ENCODE results near the gene TMEM131. TPM values are rescaled to one million over a fixed set of nuclear protein-coding genes. Genes with fewer than 3 reads are reported as not detected.

Gene TMEM131
- total and polyA plus RNA-seq, 10 of the 15 experiments (the other 5 are each of a cell fraction or from before 2014, with no cell fraction given) = 6.0 to 48.2 (median 23.2) TPM

DNA sequence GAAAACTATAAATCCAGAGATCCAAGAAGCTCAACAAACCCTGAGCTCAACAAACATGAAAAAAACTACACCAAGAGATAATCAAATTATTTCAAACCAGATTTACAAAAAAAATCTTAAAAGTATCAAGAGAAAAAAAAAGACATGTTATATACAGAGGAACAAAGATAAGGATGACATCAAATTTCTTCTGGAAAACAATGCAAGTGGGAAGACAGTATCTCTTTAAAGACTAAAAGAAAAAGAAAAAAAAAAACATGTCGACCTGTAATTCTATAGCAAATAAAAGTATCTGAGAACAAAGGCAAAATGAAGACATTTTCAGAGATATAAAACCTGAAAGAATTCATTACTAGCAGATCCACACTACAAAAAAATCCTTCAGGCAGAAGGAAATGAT lies 21.3 kb downstream of the TMEM131 start:
- H2AFZ ChIP-seq (ENCODE audit: control insufficient read depth, low read depth, low read length) = no peak overlapping the region
- H3K4me3 ChIP-seq = no peak overlapping the region
- in situ Hi-C loops (cut with MboI) = no loop called here
- ChIA-PET SMC1A (ENCODE audit: uncharacterized antibody, unreplicated experiment) (interaction anchor here (0.7 kb wide), 1 partner anchor 24 kb away, joined by 3 read pairs; no protein-coding TSS in a partner anchor), POLR2A (no interaction called here), RAD21 (ENCODE audit: unreplicated experiment) (no interaction called here), CTCF (interaction anchor here (0.8 to 1.6 kb wide), 2 partner anchors 44 to 167 kb away, joined by 3 to 5 read pairs; no protein-coding TSS in a partner anchor)
- H3K9ac ChIP-seq (ENCODE audit: control insufficient read depth, insufficient read depth, low read length) = no peak overlapping the region
- H3K27ac ChIP-seq (ENCODE audit: control insufficient read depth, insufficient read depth) = no peak overlapping the region
- intact Hi-C loops (cut with micrococcal nuclease; ENCODE audit: unreplicated experiment) = no loop called here
- H3K4me2 ChIP-seq (ENCODE audit: control insufficient read depth, insufficient read depth) = no peak overlapping the region
- H3K36me3 ChIP-seq (ENCODE audit: control insufficient read depth in 2 of 2, insufficient read depth in 2 of 2, low read length in 1 of 2) = peaks cover 0 to 2% of the 10 kb centered on the region in 2 experiments; a peak in 2 of 4 replicates
- DNase-seq (ENCODE audit: low read depth, low spot score) = no peak
- 92% methylated on average over 1 of the region's 1 CpG for WGBS (ENCODE audit: insufficient coverage, insufficient replicate concordance, low lambda C conversion rate, missing lambda C conversion rate)
- no peaks in the 10 kb centered on the region for H3K27me3 ChIP-seq (replicated peaks in 1 of 2; ENCODE audit: control insufficient read depth in 2 of 2, insufficient read depth in 2 of 2, low read length in 1 of 2)
- H4K20me1 ChIP-seq (ENCODE audit: control insufficient read depth, insufficient read depth) = no peaks in the 10 kb centered on the region
- peaks cover 47% of the 10 kb centered on the region for H3K79me2 ChIP-seq (ENCODE audit: control insufficient read depth, insufficient read depth, low read length)
- TF ChIP-seq, protein P1, sequence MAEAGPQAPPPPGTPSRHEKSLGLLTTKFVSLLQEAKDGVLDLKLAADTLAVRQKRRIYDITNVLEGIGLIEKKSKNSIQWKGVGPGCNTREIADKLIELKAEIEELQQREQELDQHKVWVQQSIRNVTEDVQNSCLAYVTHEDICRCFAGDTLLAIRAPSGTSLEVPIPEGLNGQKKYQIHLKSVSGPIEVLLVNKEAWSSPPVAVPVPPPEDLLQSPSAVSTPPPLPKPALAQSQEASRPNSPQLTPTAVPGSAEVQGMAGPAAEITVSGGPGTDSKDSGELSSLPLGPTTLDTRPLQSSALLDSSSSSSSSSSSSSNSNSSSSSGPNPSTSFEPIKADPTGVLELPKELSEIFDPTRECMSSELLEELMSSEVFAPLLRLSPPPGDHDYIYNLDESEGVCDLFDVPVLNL (IDR thresholded peaks at IDR 0.05; ENCODE audit: low read depth, low read length) = no peak
- TF ChIP-seq CBX5 (IDR thresholded peaks at IDR 0.05; ENCODE audit: low read depth) = no peak
- TF ChIP-seq SPI1 (IDR thresholded peaks at IDR 0.05; ENCODE audit: borderline replicate concordance, insufficient read depth, low read depth, low read length) = no peak
- TF ChIP-seq YBX1 (IDR thresholded peaks at IDR 0.05) = no peak
- TF ChIP-seq POU2F2 (IDR thresholded peaks at IDR 0.05; ENCODE audit: borderline replicate concordance, low read depth, low read length) = no peak
- TF ChIP-seq SMARCA5 (IDR thresholded peaks at IDR 0.05) = no peak
- no peak for TF ChIP-seq RCOR1 (conservative IDR thresholded peaks at IDR 0.05; ENCODE audit: low read depth, low read length)
- TF ChIP-seq SREBF1 (IDR thresholded peaks at IDR 0.05; ENCODE audit: low read length) = no peak
- no peak for TF ChIP-seq PML (IDR thresholded peaks at IDR 0.05; ENCODE audit: low read length)
- TF ChIP-seq EZH2 (IDR thresholded peaks at IDR 0.05; ENCODE audit: borderline replicate concordance, control insufficient read depth, low read depth, low read length) = no peak
- TF ChIP-seq, protein P2, sequence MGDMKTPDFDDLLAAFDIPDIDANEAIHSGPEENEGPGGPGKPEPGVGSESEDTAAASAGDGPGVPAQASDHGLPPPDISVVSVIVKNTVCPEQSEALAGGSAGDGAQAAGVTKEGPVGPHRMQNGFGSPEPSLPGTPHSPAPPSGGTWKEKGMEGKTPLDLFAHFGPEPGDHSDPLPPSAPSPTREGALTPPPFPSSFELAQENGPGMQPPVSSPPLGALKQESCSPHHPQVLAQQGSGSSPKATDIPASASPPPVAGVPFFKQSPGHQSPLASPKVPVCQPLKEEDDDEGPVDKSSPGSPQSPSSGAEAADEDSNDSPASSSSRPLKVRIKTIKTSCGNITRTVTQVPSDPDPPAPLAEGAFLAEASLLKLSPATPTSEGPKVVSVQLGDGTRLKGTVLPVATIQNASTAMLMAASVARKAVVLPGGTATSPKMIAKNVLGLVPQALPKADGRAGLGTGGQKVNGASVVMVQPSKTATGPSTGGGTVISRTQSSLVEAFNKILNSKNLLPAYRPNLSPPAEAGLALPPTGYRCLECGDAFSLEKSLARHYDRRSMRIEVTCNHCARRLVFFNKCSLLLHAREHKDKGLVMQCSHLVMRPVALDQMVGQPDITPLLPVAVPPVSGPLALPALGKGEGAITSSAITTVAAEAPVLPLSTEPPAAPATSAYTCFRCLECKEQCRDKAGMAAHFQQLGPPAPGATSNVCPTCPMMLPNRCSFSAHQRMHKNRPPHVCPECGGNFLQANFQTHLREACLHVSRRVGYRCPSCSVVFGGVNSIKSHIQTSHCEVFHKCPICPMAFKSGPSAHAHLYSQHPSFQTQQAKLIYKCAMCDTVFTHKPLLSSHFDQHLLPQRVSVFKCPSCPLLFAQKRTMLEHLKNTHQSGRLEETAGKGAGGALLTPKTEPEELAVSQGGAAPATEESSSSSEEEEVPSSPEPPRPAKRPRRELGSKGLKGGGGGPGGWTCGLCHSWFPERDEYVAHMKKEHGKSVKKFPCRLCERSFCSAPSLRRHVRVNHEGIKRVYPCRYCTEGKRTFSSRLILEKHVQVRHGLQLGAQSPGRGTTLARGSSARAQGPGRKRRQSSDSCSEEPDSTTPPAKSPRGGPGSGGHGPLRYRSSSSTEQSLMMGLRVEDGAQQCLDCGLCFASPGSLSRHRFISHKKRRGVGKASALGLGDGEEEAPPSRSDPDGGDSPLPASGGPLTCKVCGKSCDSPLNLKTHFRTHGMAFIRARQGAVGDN (IDR thresholded peaks at IDR 0.05) = no peak
- TF ChIP-seq SUPT20H (IDR thresholded peaks at IDR 0.05; ENCODE audit: borderline replicate concordance, control insufficient read depth, low read depth, low read length) = no peak
- no peak for TF ChIP-seq BRCA1 (IDR thresholded peaks at IDR 0.05; ENCODE audit: low read depth, low read length)
- no peak for TF ChIP-seq CHD2 (IDR thresholded peaks at IDR 0.05; ENCODE audit: borderline replicate concordance, low read depth, low read length)
- TF ChIP-seq, protein P3, sequence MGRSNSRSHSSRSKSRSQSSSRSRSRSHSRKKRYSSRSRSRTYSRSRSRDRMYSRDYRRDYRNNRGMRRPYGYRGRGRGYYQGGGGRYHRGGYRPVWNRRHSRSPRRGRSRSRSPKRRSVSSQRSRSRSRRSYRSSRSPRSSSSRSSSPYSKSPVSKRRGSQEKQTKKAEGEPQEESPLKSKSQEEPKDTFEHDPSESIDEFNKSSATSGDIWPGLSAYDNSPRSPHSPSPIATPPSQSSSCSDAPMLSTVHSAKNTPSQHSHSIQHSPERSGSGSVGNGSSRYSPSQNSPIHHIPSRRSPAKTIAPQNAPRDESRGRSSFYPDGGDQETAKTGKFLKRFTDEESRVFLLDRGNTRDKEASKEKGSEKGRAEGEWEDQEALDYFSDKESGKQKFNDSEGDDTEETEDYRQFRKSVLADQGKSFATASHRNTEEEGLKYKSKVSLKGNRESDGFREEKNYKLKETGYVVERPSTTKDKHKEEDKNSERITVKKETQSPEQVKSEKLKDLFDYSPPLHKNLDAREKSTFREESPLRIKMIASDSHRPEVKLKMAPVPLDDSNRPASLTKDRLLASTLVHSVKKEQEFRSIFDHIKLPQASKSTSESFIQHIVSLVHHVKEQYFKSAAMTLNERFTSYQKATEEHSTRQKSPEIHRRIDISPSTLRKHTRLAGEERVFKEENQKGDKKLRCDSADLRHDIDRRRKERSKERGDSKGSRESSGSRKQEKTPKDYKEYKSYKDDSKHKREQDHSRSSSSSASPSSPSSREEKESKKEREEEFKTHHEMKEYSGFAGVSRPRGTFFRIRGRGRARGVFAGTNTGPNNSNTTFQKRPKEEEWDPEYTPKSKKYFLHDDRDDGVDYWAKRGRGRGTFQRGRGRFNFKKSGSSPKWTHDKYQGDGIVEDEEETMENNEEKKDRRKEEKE (IDR thresholded peaks at IDR 0.05) = no peak
- TF ChIP-seq JUND (IDR thresholded peaks at IDR 0.05; ENCODE audit: low read depth, low read length) = no peak
- BruUV-seq (replicated peaks) = no TSS peak
- H3K9me3 ChIP-seq (replicated peaks; ENCODE audit: control insufficient read depth, insufficient read depth, low read length) = peaks cover 15% of the 10 kb centered on the region; the same call in 2 of the 3 replicates
- FAIRE-seq = no peak
- ATAC-seq = no peak
- H3K4me1 ChIP-seq (ENCODE audit: control insufficient read depth, insufficient read depth, low read length) = peaks cover 8% of the 10 kb centered on the region; the same call in 1 of the 2 replicates

Data from GM12878 (cell line).